ENCODE data around the gene CFAP46. TPM values are rescaled to one million over a fixed set of nuclear protein-coding genes. Genes with fewer than 3 reads are reported as not detected.

Gene CFAP46
- total RNA-seq, 1 donor from 2014 or later: not detected

DNA sequence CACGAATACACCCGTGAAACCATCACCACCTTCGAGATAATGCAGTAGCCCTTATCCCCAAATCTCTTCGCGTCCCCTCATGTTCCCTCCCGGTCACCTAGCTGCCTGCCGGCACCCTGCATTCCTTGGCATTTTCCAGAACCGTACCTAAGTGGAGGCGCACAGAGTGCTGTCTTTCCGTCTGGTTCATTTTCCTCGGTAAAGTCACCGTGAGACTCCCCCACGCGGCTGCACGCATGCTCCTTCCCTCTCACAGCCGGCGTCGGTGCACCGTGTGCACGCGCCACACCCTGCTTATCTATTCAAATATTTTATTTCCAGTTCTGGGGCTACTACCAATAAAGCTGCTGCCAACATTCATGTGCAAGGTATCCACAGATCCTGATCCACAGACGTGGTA, 90.9 kb downstream of the CFAP46 start:
- intact Hi-C loops (cut with DNase I): no loop called here
- H3K36me3 ChIP-seq: no peaks in the 10 kb centered on the region
- no peaks in the 10 kb centered on the region for H3K27me3 ChIP-seq
- H3K4me1 ChIP-seq: no peaks in the 10 kb centered on the region
- no peak overlapping the region for H3K27ac ChIP-seq
- H3K4me3 ChIP-seq: no peak overlapping the region
- no peaks in the 10 kb centered on the region for H3K9me3 ChIP-seq
- no peak for TF ChIP-seq CTCF (IDR thresholded peaks at IDR 0.05)
- no peak for DNase-seq (ENCODE audit: low spot score in 2 of 2)

DNA sequence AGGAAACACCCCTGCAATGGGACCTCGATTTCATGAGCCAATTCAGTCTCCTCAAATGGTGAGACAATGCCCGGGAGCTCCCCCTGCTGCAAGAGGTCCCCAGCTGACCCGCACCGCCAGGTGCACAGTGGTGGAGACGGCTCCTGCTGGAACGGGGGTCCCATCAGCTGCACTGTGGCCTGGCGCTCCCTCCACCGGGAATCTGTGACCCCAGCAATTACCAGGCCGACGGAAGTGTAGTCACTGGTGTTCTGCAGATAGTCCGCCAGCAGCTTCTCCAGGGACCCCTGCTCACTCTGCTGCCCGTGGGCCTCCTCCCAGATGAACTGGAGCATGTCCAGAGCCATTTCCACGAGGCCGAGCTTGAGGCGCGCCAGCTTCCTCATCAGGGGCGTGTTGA, 91.5 kb downstream of the CFAP46 start:
- H3K4me1 ChIP-seq: no peaks in the 10 kb centered on the region
- H3K9me3 ChIP-seq: no peaks in the 10 kb centered on the region
- intact Hi-C loops (cut with DNase I): no loop called here
- H3K27ac ChIP-seq: no peak overlapping the region
- no peaks in the 10 kb centered on the region for H3K36me3 ChIP-seq
- no peak overlapping the region for H3K4me3 ChIP-seq
- H3K27me3 ChIP-seq: no peaks in the 10 kb centered on the region
- peak in 1 of 2 donors; percentile 18 for DNase-seq (ENCODE audit: low spot score in 2 of 2)
- TF ChIP-seq CTCF (IDR thresholded peaks at IDR 0.05): no peak

GRCh38 chr10:132850246-132850645, 92.1 kb downstream of the CFAP46 start:
- no peak for TF ChIP-seq CTCF (IDR thresholded peaks at IDR 0.05)
- H3K9me3 ChIP-seq: no peaks in the 10 kb centered on the region
- peak in 1 of 2 donors; percentile 33 for DNase-seq (ENCODE audit: low spot score in 2 of 2)
- H3K4me3 ChIP-seq: no peak overlapping the region
- H3K36me3 ChIP-seq: no peaks in the 10 kb centered on the region
- H3K27me3 ChIP-seq: no peaks in the 10 kb centered on the region
- H3K27ac ChIP-seq: no peak overlapping the region
- no peaks in the 10 kb centered on the region for H3K4me1 ChIP-seq
- intact Hi-C loops (cut with DNase I): no loop called here

- no peak overlapping the region for H3K4me3 ChIP-seq
- peak in 1 of 2 donors; percentile 46 for DNase-seq (ENCODE audit: low spot score in 2 of 2)
- no peaks in the 10 kb centered on the region for H3K9me3 ChIP-seq
- intact Hi-C loops (cut with DNase I): no loop called here
- no peaks in the 10 kb centered on the region for H3K36me3 ChIP-seq
- no peak overlapping the region for H3K27ac ChIP-seq
- H3K27me3 ChIP-seq: no peaks in the 10 kb centered on the region
- no peak for TF ChIP-seq CTCF (IDR thresholded peaks at IDR 0.05)
- H3K4me1 ChIP-seq: no peaks in the 10 kb centered on the region
These were observed 92.8 kb downstream of the CFAP46 start for GRCh38 chr10:132849546-132850031.

GRCh38 chr10:132848951-132849545, 93.3 kb downstream of the CFAP46 start:
- intact Hi-C loops (cut with DNase I): no loop called here
- Histone ChIP-seq H3K4me3 (no peak overlapping the region), H3K27me3 (no peaks in the 10 kb centered on the region), H3K36me3 (no peaks in the 10 kb centered on the region), H3K4me1 (no peaks in the 10 kb centered on the region), H3K27ac (no peak overlapping the region), H3K9me3 (no peaks in the 10 kb centered on the region)
- peak in 1 of 2 donors; percentile 55 for DNase-seq (ENCODE audit: low spot score in 2 of 2)
- no peak for TF ChIP-seq CTCF (IDR thresholded peaks at IDR 0.05)
